Measurements from ENCODE around the gene CRISP1.

The CRISP1 gene

GRCh38 chr6:49833386-49833785, 32.9 kb downstream of the CRISP1 start:
- Histone ChIP-seq H3K27me3 (ENCODE audit: insufficient read depth, low read length, poor library complexity, severe bottlenecking) (no peaks in the 10 kb centered on the region), H3K9me3 (ENCODE audit: insufficient read depth, low read depth, low read length) (no peaks in the 10 kb centered on the region), H2AFZ (ENCODE audit: low read length) (no peak overlapping the region), H4K20me1 (ENCODE audit: insufficient read depth, low read length, poor library complexity, severe bottlenecking) (no peaks in the 10 kb centered on the region), H3K4me3 (ENCODE audit: low read length, poor library complexity, severe bottlenecking) (no peak overlapping the region), H3K9me2 (replicated peaks; ENCODE audit: low read depth, low read length) (no peaks in the 10 kb centered on the region), H3K9ac (ENCODE audit: low read depth, low read length, poor library complexity, severe bottlenecking) (no peak overlapping the region), H3F3A (ENCODE audit: low read depth) (no peaks in the 10 kb centered on the region), H3K36me3 (ENCODE audit: insufficient read depth, low read length) (no peaks in the 10 kb centered on the region), H3K4me1 (ENCODE audit: insufficient read depth, low read length, poor library complexity, severe bottlenecking) (no peaks in the 10 kb centered on the region), H3K79me2 (ENCODE audit: insufficient read depth, low read length) (no peaks in the 10 kb centered on the region), H3K4me2 (ENCODE audit: low read depth, low read length, poor library complexity, severe bottlenecking) (no peak overlapping the region)
- TF ChIP-seq CTCF (conservative IDR thresholded peaks at IDR 0.05; ENCODE audit: low read length) (no peak), EZH2phosphoT487 (IDR thresholded peaks at IDR 0.05; ENCODE audit: borderline replicate concordance) (no peak)

GRCh38 chr6:49826743-49827406, 39.5 kb downstream of the CRISP1 start:
- H3K9me3 ChIP-seq (ENCODE audit: insufficient read depth, low read depth, low read length): no peaks in the 10 kb centered on the region
- H2AFZ ChIP-seq (ENCODE audit: low read length): no peak overlapping the region
- H3K79me2 ChIP-seq (ENCODE audit: insufficient read depth, low read length): no peaks in the 10 kb centered on the region
- H3K9ac ChIP-seq (ENCODE audit: low read depth, low read length, poor library complexity, severe bottlenecking): no peak overlapping the region
- H3K36me3 ChIP-seq (ENCODE audit: insufficient read depth, low read length): no peaks in the 10 kb centered on the region
- no peaks in the 10 kb centered on the region for H3F3A ChIP-seq (ENCODE audit: low read depth)
- H3K9me2 ChIP-seq (replicated peaks; ENCODE audit: low read depth, low read length): no peaks in the 10 kb centered on the region
- no peaks in the 10 kb centered on the region for H3K27me3 ChIP-seq (ENCODE audit: insufficient read depth, low read length, poor library complexity, severe bottlenecking)
- H4K20me1 ChIP-seq (ENCODE audit: insufficient read depth, low read length, poor library complexity, severe bottlenecking): no peaks in the 10 kb centered on the region
- TF ChIP-seq CTCF (conservative IDR thresholded peaks at IDR 0.05; ENCODE audit: low read length) (no peak), EZH2phosphoT487 (IDR thresholded peaks at IDR 0.05; ENCODE audit: borderline replicate concordance) (no peak)
- H3K4me1 ChIP-seq (ENCODE audit: insufficient read depth, low read length, poor library complexity, severe bottlenecking): no peaks in the 10 kb centered on the region
- H3K4me3 ChIP-seq (ENCODE audit: low read length, poor library complexity, severe bottlenecking): no peak overlapping the region
- peak overlapping the region; percentile 6 for H3K4me2 ChIP-seq (ENCODE audit: low read depth, low read length, poor library complexity, severe bottlenecking)

- Histone ChIP-seq H3K4me2 (ENCODE audit: low read depth, low read length, poor library complexity, severe bottlenecking) (no peak overlapping the region), H3K36me3 (ENCODE audit: insufficient read depth, low read length) (no peaks in the 10 kb centered on the region), H4K20me1 (ENCODE audit: insufficient read depth, low read length, poor library complexity, severe bottlenecking) (no peaks in the 10 kb centered on the region), H3K27me3 (ENCODE audit: insufficient read depth, low read length, poor library complexity, severe bottlenecking) (no peaks in the 10 kb centered on the region), H3K4me3 (ENCODE audit: low read length, poor library complexity, severe bottlenecking) (no peak overlapping the region), H3F3A (ENCODE audit: low read depth) (no peaks in the 10 kb centered on the region), H3K9ac (ENCODE audit: low read depth, low read length, poor library complexity, severe bottlenecking) (no peak overlapping the region), H3K79me2 (ENCODE audit: insufficient read depth, low read length) (no peaks in the 10 kb centered on the region), H3K4me1 (ENCODE audit: insufficient read depth, low read length, poor library complexity, severe bottlenecking) (no peaks in the 10 kb centered on the region), H2AFZ (ENCODE audit: low read length) (no peak overlapping the region), H3K9me3 (ENCODE audit: insufficient read depth, low read depth, low read length) (no peaks in the 10 kb centered on the region), H3K9me2 (replicated peaks; ENCODE audit: low read depth, low read length) (no peaks in the 10 kb centered on the region)
- TF ChIP-seq CTCF (conservative IDR thresholded peaks at IDR 0.05; ENCODE audit: low read length) (no peak), EZH2phosphoT487 (IDR thresholded peaks at IDR 0.05; ENCODE audit: borderline replicate concordance) (no peak)
Measured at GRCh38 chr6:49815166-49815565, 51.2 kb downstream of the CRISP1 start.
